Measurements from ENCODE around the gene THNSL1. TPM values are rescaled to one million over a fixed set of nuclear protein-coding genes. Genes with fewer than 3 reads are reported as not detected.

Gene THNSL1
- total RNA-seq, 6 experiments from 2014 or later, result 4.9 to 13.6 (median 7.6) TPM

- Histone ChIP-seq H3K36me3 (no peaks in the 10 kb centered on the region), H3K27ac (no peak overlapping the region), H3K27me3 (no peaks in the 10 kb centered on the region), H3K4me3 (no peak overlapping the region), H3K4me1 (no peaks in the 10 kb centered on the region), H3K9me3 (no peaks in the 10 kb centered on the region)
- ATAC-seq (no peak), DNase-seq (no peak)
- intact Hi-C loops (cut with DNase I), result no loop called here
- TF ChIP-seq CTCF (IDR thresholded peaks at IDR 0.05), result no peak
- TF ChIP-seq POLR2A (IDR thresholded peaks at IDR 0.05), result no peak
- no CpG with 5 or more reads among the region's 1 CpG for WGBS (ENCODE audit: insufficient coverage, low coverage, low lambda C conversion rate, missing lambda C conversion rate)
These were observed 33.9 kb upstream of the THNSL1 start for GRCh38 chr10:24982319-24983112.

GRCh38 chr10:24983130-24983529, 33.3 kb upstream of the THNSL1 start:
- no peak for ATAC-seq
- TF ChIP-seq CTCF (IDR thresholded peaks at IDR 0.05) (no peak), POLR2A (IDR thresholded peaks at IDR 0.05) (no peak)
- Histone ChIP-seq H3K9me3 (no peaks in the 10 kb centered on the region), H3K4me1 (no peaks in the 10 kb centered on the region), H3K27me3 (no peaks in the 10 kb centered on the region), H3K27ac (no peak overlapping the region), H3K36me3 (no peaks in the 10 kb centered on the region), H3K4me3 (no peak overlapping the region)
- intact Hi-C loops (cut with DNase I), result no loop called here
- 100% methylated on average over 4 of the region's 4 CpGs for WGBS (ENCODE audit: insufficient coverage, low coverage, low lambda C conversion rate, missing lambda C conversion rate)
- no peak for DNase-seq

GRCh38 chr10:24983946-24984345, 32.5 kb upstream of the THNSL1 start:
- H3K4me3 ChIP-seq, result no peak overlapping the region
- WGBS (ENCODE audit: insufficient coverage, low coverage, low lambda C conversion rate, missing lambda C conversion rate), result 73% methylated on average over 3 of the region's 3 CpGs
- no peak overlapping the region for H3K27ac ChIP-seq
- no peak for ATAC-seq
- no peaks in the 10 kb centered on the region for H3K9me3 ChIP-seq
- no peaks in the 10 kb centered on the region for H3K4me1 ChIP-seq
- no peaks in the 10 kb centered on the region for H3K27me3 ChIP-seq
- DNase-seq, result no peak
- H3K36me3 ChIP-seq, result no peaks in the 10 kb centered on the region
- TF ChIP-seq CTCF (IDR thresholded peaks at IDR 0.05), result no peak
- TF ChIP-seq POLR2A (IDR thresholded peaks at IDR 0.05), result no peak
- intact Hi-C loops (cut with DNase I), result no loop called here

- Histone ChIP-seq H3K27ac (no peak overlapping the region), H3K4me3 (no peak overlapping the region), H3K36me3 (no peaks in the 10 kb centered on the region), H3K4me1 (no peaks in the 10 kb centered on the region), H3K9me3 (no peaks in the 10 kb centered on the region), H3K27me3 (no peaks in the 10 kb centered on the region)
- 68% methylated on average over 3 of the region's 3 CpGs for WGBS (ENCODE audit: insufficient coverage, low coverage, low lambda C conversion rate, missing lambda C conversion rate)
- DNase-seq (no peak), ATAC-seq (no peak)
- intact Hi-C loops (cut with DNase I), result no loop called here
- no peak for TF ChIP-seq POLR2A (IDR thresholded peaks at IDR 0.05)
- TF ChIP-seq CTCF (IDR thresholded peaks at IDR 0.05), result no peak
These were observed 31.5 kb upstream of the THNSL1 start for GRCh38 chr10:24984906-24985305.
